Stimulated activated naive CD8-positive, alpha-beta T cell treated with anti-CD3 and anti-CD28 coated beads, Interleukin-15, Interleukin-2, amounts not matched to agents 100 U/mL and 50 U/mL, for 24 hours (primary cell): ENCODE data around the gene KLC4.
"Not testable (repeated sequence)": the region's sequence is repeated elsewhere in the genome, so short reads cannot be mapped to it uniquely, and the experiment has no call there.

Experiments used
- ATAC-seq: fragments of 150-1000 bp; cut with Tn5 transposase; one replicate; pipeline ENCODE4 v1.10.0; 2021
- DNase-seq: peaks from one replicate; pipeline ENCODE4 v3.0.0; 2021

Gene KLC4

GRCh38 chr6:43036712-43037111, 22.7 kb upstream of the KLC4 start:
- ATAC-seq (no peak), DNase-seq (no peak)

GRCh38 chr6:43037197-43037596, 22.2 kb upstream of the KLC4 start:
- no peak for DNase-seq
- no peak for ATAC-seq

GRCh38 chr6:43037706-43038105, 21.7 kb upstream of the KLC4 start:
- ATAC-seq: peak; percentile 12
- no peak for DNase-seq

- ATAC-seq: no peak
Measured at GRCh38 chr6:43038727-43039126, 20.7 kb upstream of the KLC4 start.

GRCh38 chr6:43040542-43041257, 18.7 kb upstream of the KLC4 start:
- ATAC-seq (no peak), DNase-seq (no peak)

More at GRCh38 chr6:43038727-43039126, 20.7 kb upstream of the KLC4 start:
- no peak for DNase-seq

- DNase-seq, ATAC-seq: not testable (repeated sequence)
Measured at GRCh38 chr6:43041475-43041874, 18.0 kb upstream of the KLC4 start.

- ATAC-seq (no peak), DNase-seq (no peak)
Measured at GRCh38 chr6:43043310-43043709, 16.1 kb upstream of the KLC4 start.

- DNase-seq: no peak
- no peak for ATAC-seq
Measured at GRCh38 chr6:43045371-43045930, 14.0 kb upstream of the KLC4 start.

- DNase-seq: no peak
Measured at GRCh38 chr6:43047998-43048397, 11.4 kb upstream of the KLC4 start.

GRCh38 chr6:43050981-43051380, 8.4 kb upstream of the KLC4 start:
- ATAC-seq: no peak
- no peak for DNase-seq

More at GRCh38 chr6:43047998-43048397, 11.4 kb upstream of the KLC4 start:
- ATAC-seq: no peak

- no peak for DNase-seq
- no peak for ATAC-seq
Measured at GRCh38 chr6:43052225-43052841, 7.1 kb upstream of the KLC4 start.

GRCh38 chr6:43052842-43053544, 6.4 kb upstream of the KLC4 start:
- DNase-seq (peak; percentile 14), ATAC-seq (peak; percentile 34)

- DNase-seq: peak; percentile 93
- peak; percentile 98 for ATAC-seq
Measured at GRCh38 chr6:43053545-43054205, 5.8 kb upstream of the KLC4 start, which contains the start of gene CUL7. Gene CUL7 (minus strand): TSS chr6:43053851. CDS start chr6:43052788, 1,063 bp downstream.

- ATAC-seq (no peak), DNase-seq (no peak)
Measured at GRCh38 chr6:43054206-43054943, 5.1 kb upstream of the KLC4 start.

- DNase-seq (no peak), ATAC-seq (no peak)
Measured at GRCh38 chr6:43055966-43056365, 3.5 kb upstream of the KLC4 start.

- no peak for ATAC-seq
- DNase-seq: no peak
Measured at GRCh38 chr6:43058531-43058930, 900 bp upstream of the KLC4 start.

- no peak for DNase-seq
Measured at GRCh38 chr6:43060034-43060754, 763 bp downstream of the KLC4 start.

GRCh38 chr6:43060755-43061633, 1.6 kb downstream of the KLC4 start:
- ATAC-seq (no peak), DNase-seq (no peak)

More at GRCh38 chr6:43060034-43060754, 763 bp downstream of the KLC4 start:
- no peak for ATAC-seq

GRCh38 chr6:43061861-43062260, 2.4 kb downstream of the KLC4 start:
- DNase-seq: no peak

GRCh38 chr6:43062818-43063217, 3.4 kb downstream of the KLC4 start:
- ATAC-seq (no peak), DNase-seq (no peak)

More at GRCh38 chr6:43061861-43062260, 2.4 kb downstream of the KLC4 start:
- no peak for ATAC-seq
